Stimulated activated CD8-positive, alpha-beta memory T cell treated with anti-CD3 and anti-CD28 coated beads, Interleukin-4, amount 100 ng/mL, for 24 hours (primary cell): Measurements from ENCODE around the gene HLCS.
"Not testable (repeated sequence)": the region's sequence is repeated elsewhere in the genome, so short reads cannot be mapped to it uniquely, and the experiment has no call there.

Experiments used
- DNase-seq: peaks from one replicate; pipeline ENCODE4 v3.0.0-alpha.2; 2020; ENCODE audit warnings: low read depth

HLCS gene

GRCh38 chr21:36847189-36847588 lies 119.3 kb downstream of the HLCS start:
- no peak for DNase-seq

- DNase-seq = no peak
Observed at GRCh38 chr21:36846631-36847030, 119.8 kb downstream of the HLCS start.

- no peak for DNase-seq
Observed at GRCh38 chr21:36845790-36846189, 120.7 kb downstream of the HLCS start.

GRCh38 chr21:36845070-36845469 lies 121.4 kb downstream of the HLCS start:
- no peak for DNase-seq

GRCh38 chr21:36841866-36842265 lies 124.6 kb downstream of the HLCS start:
- DNase-seq = no peak

- DNase-seq = no peak
Observed at GRCh38 chr21:36839735-36840134, 126.7 kb downstream of the HLCS start.

GRCh38 chr21:36839123-36839522 lies 127.3 kb downstream of the HLCS start:
- no peak for DNase-seq

- DNase-seq = no peak
Observed at GRCh38 chr21:36835383-36835795, 131.1 kb downstream of the HLCS start.

- DNase-seq = no peak
Observed at GRCh38 chr21:36834192-36834591, 132.3 kb downstream of the HLCS start.

GRCh38 chr21:36830100-36830499 lies 136.4 kb downstream of the HLCS start:
- no peak for DNase-seq

- DNase-seq = no peak
Observed at GRCh38 chr21:36828891-36829515, 137.5 kb downstream of the HLCS start.

GRCh38 chr21:36828208-36828607 lies 138.3 kb downstream of the HLCS start:
- DNase-seq = no peak

- no peak for DNase-seq
Observed at GRCh38 chr21:36825658-36826057, 140.8 kb downstream of the HLCS start.

GRCh38 chr21:36821032-36821299 lies 145.5 kb downstream of the HLCS start:
- DNase-seq = no peak

- no peak for DNase-seq
Observed at GRCh38 chr21:36820176-36821031, 146.1 kb downstream of the HLCS start.

- DNase-seq = no peak
Observed at GRCh38 chr21:36817732-36818450, 148.6 kb downstream of the HLCS start.

GRCh38 chr21:36816561-36817130 lies 149.8 kb downstream of the HLCS start:
- DNase-seq = no peak

GRCh38 chr21:36816026-36816425 lies 150.4 kb downstream of the HLCS start:
- DNase-seq = not testable (repeated sequence)

GRCh38 chr21:36815284-36815683 lies 151.2 kb downstream of the HLCS start:
- DNase-seq = no peak

GRCh38 chr21:36813052-36813451 lies 153.4 kb downstream of the HLCS start:
- no peak for DNase-seq

GRCh38 chr21:36811762-36812161 lies 154.7 kb downstream of the HLCS start:
- DNase-seq = no peak

- DNase-seq = no peak
Observed at GRCh38 chr21:36810443-36810842, 156.0 kb downstream of the HLCS start.

- DNase-seq = no peak
Observed at GRCh38 chr21:36807422-36807928, 159.0 kb downstream of the HLCS start.
